CD1c-positive myeloid dendritic cell (primary cell): ENCODE measurements around the gene SFRP4.

ENCODE experiments used
- DNase-seq: peaks from one replicate; pipeline ENCODE4 v3.0.0-alpha.2; 2016; ENCODE audit errors: extremely low spot score

Gene SFRP4

GRCh38 chr7:37925620-37926019, 9.0 kb upstream of the SFRP4 start:
- DNase-seq = no peak

- DNase-seq = no peak
Measured at GRCh38 chr7:37924491-37925041, 7.9 kb upstream of the SFRP4 start.

- no peak for DNase-seq
Measured at GRCh38 chr7:37923996-37924395, 7.4 kb upstream of the SFRP4 start.

- DNase-seq = no peak
Measured at GRCh38 chr7:37921876-37922275, 5.3 kb upstream of the SFRP4 start.

- DNase-seq = peak; percentile 40
Measured at GRCh38 chr7:37920849-37921805, 4.5 kb upstream of the SFRP4 start.

- DNase-seq = peak; percentile 57
Measured at GRCh38 chr7:37920305-37920848, 3.8 kb upstream of the SFRP4 start, which contains the start of gene EPDR1. EPDR1 (plus strand) TSS chr7:37920640; CDS start chr7:37920940, 300 bp downstream.

- no peak for DNase-seq
Measured at GRCh38 chr7:37918526-37918925, 1.9 kb upstream of the SFRP4 start.

- peak; percentile 13 for DNase-seq
Measured at GRCh38 chr7:37916017-37916672, 472 bp downstream of the SFRP4 start.

GRCh38 chr7:37915438-37915837, 1.2 kb downstream of the SFRP4 start:
- peak; percentile 83 for DNase-seq

- no peak for DNase-seq
Measured at GRCh38 chr7:37912756-37913155, 3.9 kb downstream of the SFRP4 start.

GRCh38 chr7:37908221-37908788, 8.3 kb downstream of the SFRP4 start:
- no peak for DNase-seq

GRCh38 chr7:37901890-37902524, 14.6 kb downstream of the SFRP4 start:
- no peak for DNase-seq

- peak; percentile 41 for DNase-seq
Measured at GRCh38 chr7:37901236-37901827, 15.3 kb downstream of the SFRP4 start.

- DNase-seq = no peak
Measured at GRCh38 chr7:37899712-37900247, 16.8 kb downstream of the SFRP4 start.

GRCh38 chr7:37894671-37895070, 21.9 kb downstream of the SFRP4 start:
- no peak for DNase-seq

GRCh38 chr7:37893359-37893758, 23.3 kb downstream of the SFRP4 start:
- no peak for DNase-seq

- no peak for DNase-seq
Measured at GRCh38 chr7:37882086-37882485, 34.5 kb downstream of the SFRP4 start.
